K562 (cell line): Measurements from ENCODE around the gene SPDYE3. TPM values are rescaled to one million over a fixed set of nuclear protein-coding genes. Genes with fewer than 3 reads are reported as not detected.

Experiments used
- BCOR ChIP-seq: fragments of 450-650 bp; IDR thresholded peaks from 2 replicates; pipeline ENCODE4 v1.6.1; 2016
- LARP7 ChIP-seq: fragments of 450-650 bp; IDR thresholded peaks from 2 replicates; pipeline ENCODE4 v1.6.1; 2016
- NFE2L1 ChIP-seq: fragments of 450-650 bp; IDR thresholded peaks from 2 replicates; pipeline ENCODE4 v1.6.1; 2016; ENCODE audit warnings: missing genetic modification characterization, low read depth, mild to moderate bottlenecking, missing compliant biosample characterization, moderate library complexity, borderline replicate concordance
- NR1H2 ChIP-seq: sonication (generic); formaldehyde crosslinking; IDR thresholded peaks from 2 replicates; pipeline ENCODE4 v1.4.0; 2020; ENCODE audit warnings: mild to moderate bottlenecking, missing genetic modification reagents
- PTTG1 ChIP-seq: fragments of 450-650 bp; IDR thresholded peaks from 2 replicates; pipeline ENCODE4 v1.6.1; 2016; ENCODE audit warnings: low read depth, mild to moderate bottlenecking, missing genetic modification characterization, missing compliant biosample characterization
- RBM25 ChIP-seq: fragments of 200-400 bp; formaldehyde crosslinking; IDR thresholded peaks from 2 replicates; pipeline ENCODE4 v1.6.1; 2018; ENCODE audit warnings: low read length, low read depth, moderate library complexity; ENCODE audit not compliant: severe bottlenecking
- ZNF57 ChIP-seq: fragments of 450-650 bp; formaldehyde crosslinking; IDR thresholded peaks from 2 replicates; pipeline ENCODE4 v1.4.0; 2020; ENCODE audit warnings: mild to moderate bottlenecking, moderate library complexity
- polyA plus RNA-seq, 8 experiments: library from polyadenylated mRNA; depleted of rRNA in 4 of 8; stranded (reverse) in 5 of 8; unstranded in 3 of 8; fragments of >200 nt; fragmentation: Nextera tagmentation in 2 of 8; fragmentation: Illumina TruSeq in 1 of 8; extraction: Ambion mirVana in 2 of 8; extraction: Trizol in 1 of 8; gene quantifications; 2 replicates each; pipeline versions ENCODE4 v1.2.1 to v1.2.3, GENCODE V29; 2011 to 2014; ENCODE audit warnings: inconsistent platforms in 1 of 8, missing spikeins in 1 of 8
- total RNA-seq, 7 experiments: library from RNA; depleted of rRNA in 6 of 7; stranded (reverse); fragments of >200 nt in 6 of 7; fragmentation: Illumina TruSeq in 2 of 7; extraction: Trizol in 2 of 7; gene quantifications; 2 replicates each; pipeline versions ENCODE4 v1.2.1 to v1.2.3, GENCODE V29; 2011 to 2021; ENCODE audit warnings: low replicate concordance in 1 of 7
- TF ChIP-seq, protein P1 (sequence below): fragments of 250-450 bp; sonication (Bioruptor Pico); IDR thresholded peaks from 2 replicates; pipeline ENCODE4 v1.9.0; 2021; ENCODE audit warnings: mild to moderate bottlenecking, inconsistent platforms
- TF ChIP-seq, protein P2 (sequence below): sonication (generic); formaldehyde crosslinking; IDR thresholded peaks from 2 replicates; pipeline ENCODE4 v1.9.0; 2022; ENCODE audit warnings: mild to moderate bottlenecking, missing genetic modification reagents
- TF ChIP-seq, protein P3 (sequence below), 2 experiments: fragments of 450-650 bp; formaldehyde crosslinking in 1 of 2; IDR thresholded peaks; 2 replicates each; pipeline versions ENCODE4 v1.4.0 to v1.6.1; 2014 to 2020; ENCODE audit warnings: mild to moderate bottlenecking in 2 of 2, borderline replicate concordance in 1 of 2, low read depth in 1 of 2
- TF ChIP-seq, protein P4 (sequence below), 3 experiments: fragments of 200-800 bp in 1 of 3; fragments of 250-450 bp in 1 of 3; fragments of 450-650 bp in 1 of 3; sonication (Bioruptor Pico) in 1 of 3; sonication (Bioruptor generic) in 1 of 3; formaldehyde crosslinking in 1 of 3; IDR thresholded peaks; 2 replicates each; pipeline versions ENCODE4 v1.6.1 to v1.8.0; 2016 to 2022; ENCODE audit warnings: mild to moderate bottlenecking in 2 of 3, missing genetic modification characterization in 2 of 3, missing compliant biosample characterization in 1 of 3, moderate library complexity in 1 of 3

SPDYE3 gene
- total and polyA plus RNA-seq, 9 of the 15 experiments (the other 6 are each of a cell fraction or from before 2014, with no cell fraction given) = 0.04 to 3.3 (median 1.2) TPM; not detected in 6

DNA sequence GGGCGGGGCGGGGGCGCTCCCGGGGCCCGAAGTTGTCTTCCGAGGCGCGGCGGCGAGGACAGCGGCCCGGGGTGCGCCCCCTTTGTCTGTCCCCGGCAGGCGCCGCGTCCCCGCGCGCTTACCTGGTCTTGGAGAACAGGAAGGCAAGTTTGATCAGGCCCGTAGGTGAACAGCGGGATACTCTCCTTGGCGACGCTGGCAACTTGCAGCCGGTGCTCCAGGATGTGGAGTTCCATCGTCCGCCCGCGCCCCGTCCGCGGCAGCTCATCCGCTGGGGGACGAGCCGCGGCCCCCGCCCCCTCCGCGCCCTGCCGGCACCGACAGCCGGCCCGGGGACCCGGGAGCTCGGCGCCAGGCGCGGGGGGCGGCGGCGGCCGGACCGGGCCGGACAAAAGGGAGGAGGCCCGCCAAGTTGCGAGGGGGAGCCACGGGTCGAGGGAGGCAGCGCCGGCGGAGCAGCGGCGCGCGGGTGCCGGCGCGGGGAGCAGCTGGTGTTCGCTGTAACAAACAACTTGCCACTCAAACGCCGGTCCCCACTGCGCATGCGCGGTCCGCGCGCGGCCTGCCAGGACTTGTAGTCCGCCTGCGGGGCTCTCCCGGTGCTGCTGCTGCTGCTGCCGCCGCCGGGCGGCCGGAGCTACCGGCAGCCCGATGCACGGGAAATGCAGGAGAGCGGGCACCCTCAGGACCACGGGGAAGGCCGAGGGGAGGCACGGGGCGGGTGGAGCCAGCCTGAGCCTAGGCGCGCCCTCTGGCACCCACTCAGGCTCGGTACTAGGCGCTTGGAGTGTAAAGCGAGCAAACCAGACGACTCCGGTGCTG, 35.6 kb upstream of the SPDYE3 start (continued):
- TF ChIP-seq, protein P1, sequence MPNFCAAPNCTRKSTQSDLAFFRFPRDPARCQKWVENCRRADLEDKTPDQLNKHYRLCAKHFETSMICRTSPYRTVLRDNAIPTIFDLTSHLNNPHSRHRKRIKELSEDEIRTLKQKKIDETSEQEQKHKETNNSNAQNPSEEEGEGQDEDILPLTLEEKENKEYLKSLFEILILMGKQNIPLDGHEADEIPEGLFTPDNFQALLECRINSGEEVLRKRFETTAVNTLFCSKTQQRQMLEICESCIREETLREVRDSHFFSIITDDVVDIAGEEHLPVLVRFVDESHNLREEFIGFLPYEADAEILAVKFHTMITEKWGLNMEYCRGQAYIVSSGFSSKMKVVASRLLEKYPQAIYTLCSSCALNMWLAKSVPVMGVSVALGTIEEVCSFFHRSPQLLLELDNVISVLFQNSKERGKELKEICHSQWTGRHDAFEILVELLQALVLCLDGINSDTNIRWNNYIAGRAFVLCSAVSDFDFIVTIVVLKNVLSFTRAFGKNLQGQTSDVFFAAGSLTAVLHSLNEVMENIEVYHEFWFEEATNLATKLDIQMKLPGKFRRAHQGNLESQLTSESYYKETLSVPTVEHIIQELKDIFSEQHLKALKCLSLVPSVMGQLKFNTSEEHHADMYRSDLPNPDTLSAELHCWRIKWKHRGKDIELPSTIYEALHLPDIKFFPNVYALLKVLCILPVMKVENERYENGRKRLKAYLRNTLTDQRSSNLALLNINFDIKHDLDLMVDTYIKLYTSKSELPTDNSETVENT (CRISPR knock-in tag) = peak; percentile 62; the same call in 1 of the 2 replicates
- TF ChIP-seq, protein P2, sequence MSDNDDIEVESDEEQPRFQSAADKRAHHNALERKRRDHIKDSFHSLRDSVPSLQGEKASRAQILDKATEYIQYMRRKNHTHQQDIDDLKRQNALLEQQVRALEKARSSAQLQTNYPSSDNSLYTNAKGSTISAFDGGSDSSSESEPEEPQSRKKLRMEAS (CRISPR knock-in tag) = peak; percentile 48; the same call in 1 of the 2 replicates
- TF ChIP-seq, protein P3, sequence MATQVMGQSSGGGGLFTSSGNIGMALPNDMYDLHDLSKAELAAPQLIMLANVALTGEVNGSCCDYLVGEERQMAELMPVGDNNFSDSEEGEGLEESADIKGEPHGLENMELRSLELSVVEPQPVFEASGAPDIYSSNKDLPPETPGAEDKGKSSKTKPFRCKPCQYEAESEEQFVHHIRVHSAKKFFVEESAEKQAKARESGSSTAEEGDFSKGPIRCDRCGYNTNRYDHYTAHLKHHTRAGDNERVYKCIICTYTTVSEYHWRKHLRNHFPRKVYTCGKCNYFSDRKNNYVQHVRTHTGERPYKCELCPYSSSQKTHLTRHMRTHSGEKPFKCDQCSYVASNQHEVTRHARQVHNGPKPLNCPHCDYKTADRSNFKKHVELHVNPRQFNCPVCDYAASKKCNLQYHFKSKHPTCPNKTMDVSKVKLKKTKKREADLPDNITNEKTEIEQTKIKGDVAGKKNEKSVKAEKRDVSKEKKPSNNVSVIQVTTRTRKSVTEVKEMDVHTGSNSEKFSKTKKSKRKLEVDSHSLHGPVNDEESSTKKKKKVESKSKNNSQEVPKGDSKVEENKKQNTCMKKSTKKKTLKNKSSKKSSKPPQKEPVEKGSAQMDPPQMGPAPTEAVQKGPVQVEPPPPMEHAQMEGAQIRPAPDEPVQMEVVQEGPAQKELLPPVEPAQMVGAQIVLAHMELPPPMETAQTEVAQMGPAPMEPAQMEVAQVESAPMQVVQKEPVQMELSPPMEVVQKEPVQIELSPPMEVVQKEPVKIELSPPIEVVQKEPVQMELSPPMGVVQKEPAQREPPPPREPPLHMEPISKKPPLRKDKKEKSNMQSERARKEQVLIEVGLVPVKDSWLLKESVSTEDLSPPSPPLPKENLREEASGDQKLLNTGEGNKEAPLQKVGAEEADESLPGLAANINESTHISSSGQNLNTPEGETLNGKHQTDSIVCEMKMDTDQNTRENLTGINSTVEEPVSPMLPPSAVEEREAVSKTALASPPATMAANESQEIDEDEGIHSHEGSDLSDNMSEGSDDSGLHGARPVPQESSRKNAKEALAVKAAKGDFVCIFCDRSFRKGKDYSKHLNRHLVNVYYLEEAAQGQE (IDR thresholded peaks at IDR 0.05; ENCODE audit: borderline replicate concordance) = peak; percentile 47
- TF ChIP-seq, protein P3 (CRISPR knock-in tag; IDR thresholded peaks at IDR 0.05; ENCODE audit: low read depth) = no peak
- TF ChIP-seq RBM25 (peak; percentile 36), BCOR (peak; percentile 29; the same call in 1 of the 2 replicates), ZNF57 (no peak), NFE2L1 (tag) (no peak), NR1H2 (no peak), LARP7 (no peak), PTTG1 (tag) (no peak)
- TF ChIP-seq, protein P4, sequence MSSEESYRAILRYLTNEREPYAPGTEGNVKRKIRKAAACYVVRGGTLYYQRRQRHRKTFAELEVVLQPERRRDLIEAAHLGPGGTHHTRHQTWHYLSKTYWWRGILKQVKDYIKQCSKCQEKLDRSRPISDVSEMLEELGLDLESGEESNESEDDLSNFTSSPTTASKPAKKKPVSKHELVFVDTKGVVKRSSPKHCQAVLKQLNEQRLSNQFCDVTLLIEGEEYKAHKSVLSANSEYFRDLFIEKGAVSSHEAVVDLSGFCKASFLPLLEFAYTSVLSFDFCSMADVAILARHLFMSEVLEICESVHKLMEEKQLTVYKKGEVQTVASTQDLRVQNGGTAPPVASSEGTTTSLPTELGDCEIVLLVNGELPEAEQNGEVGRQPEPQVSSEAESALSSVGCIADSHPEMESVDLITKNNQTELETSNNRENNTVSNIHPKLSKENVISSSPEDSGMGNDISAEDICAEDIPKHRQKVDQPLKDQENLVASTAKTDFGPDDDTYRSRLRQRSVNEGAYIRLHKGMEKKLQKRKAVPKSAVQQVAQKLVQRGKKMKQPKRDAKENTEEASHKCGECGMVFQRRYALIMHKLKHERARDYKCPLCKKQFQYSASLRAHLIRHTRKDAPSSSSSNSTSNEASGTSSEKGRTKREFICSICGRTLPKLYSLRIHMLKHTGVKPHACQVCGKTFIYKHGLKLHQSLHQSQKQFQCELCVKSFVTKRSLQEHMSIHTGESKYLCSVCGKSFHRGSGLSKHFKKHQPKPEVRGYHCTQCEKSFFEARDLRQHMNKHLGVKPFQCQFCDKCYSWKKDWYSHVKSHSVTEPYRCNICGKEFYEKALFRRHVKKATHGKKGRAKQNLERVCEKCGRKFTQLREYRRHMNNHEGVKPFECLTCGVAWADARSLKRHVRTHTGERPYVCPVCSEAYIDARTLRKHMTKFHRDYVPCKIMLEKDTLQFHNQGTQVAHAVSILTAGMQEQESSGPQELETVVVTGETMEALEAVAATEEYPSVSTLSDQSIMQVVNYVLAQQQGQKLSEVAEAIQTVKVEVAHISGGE (CRISPR knock-in tag; IDR thresholded peaks at IDR 0.05) = peak in 1 of 3 experiments; percentile 72; a peak in 2 of 6 replicates
